HCT116 (cell line): Measurements from ENCODE around the gene RBM19. TPM values are rescaled to one million over a fixed set of nuclear protein-coding genes. Genes with fewer than 3 reads are reported as not detected.

Experiments
- ATAC-seq: fragments of 200-7000 bp; cut with Tn5 transposase; 2 replicates; pipeline ENCODE4 v1.9.1; 2020; ENCODE audit warnings: mild to moderate bottlenecking, moderate library complexity
- BruUV-seq: library from RNA; stranded (reverse); fragments of 400-500 nt; replicated peaks from 2 replicates; lab custom pipeline; 2021; lab: Mats Ljungman, UMichigan
- CTCF ChIA-PET: fragments of 300-600 bp; sonication (Branson Sonifier 250); formaldehyde crosslinking; loops from one replicate; lab custom pipeline; 2021; ENCODE audit warnings: antibody characterized with exemption; lab: Charles Lee
- POLR2A ChIA-PET: fragments of 300-600, 350-600 bp; sonication (Branson Sonifier 250); formaldehyde crosslinking; loops from one replicate; lab custom pipeline; 2021; ENCODE audit warnings: antibody characterized with exemption; lab: Charles Lee
- RAD21 ChIA-PET, 2 experiments: fragments of 300-600 bp; sonication (Branson Sonifier 250); formaldehyde crosslinking; loops; one replicate each; lab custom pipeline; 2023; ENCODE audit warnings: low total read pairs in 2 of 2; ENCODE audit not compliant: uncharacterized antibody in 2 of 2, unreplicated experiment in 2 of 2, low non-redundant PET in 1 of 2; lab: Charles Lee
- DNase-seq: peaks from one replicate; pipeline ENCODE4 v3.0.0-alpha.2; 2010; ENCODE audit warnings: low read depth, low spot score
- H2AFZ ChIP-seq: fragments of 200-600 bp; shearing (Covaris generic), sonication (generic); 2 replicates; pipeline ENCODE4 v1.6.1; 2017; ENCODE audit warnings: low read depth, mixed run types, mixed read lengths, antibody characterized with exemption, low read length; ENCODE audit not compliant: poor library complexity, severe bottlenecking
- H3K27ac ChIP-seq: 2 replicates; pipeline ENCODE4 v1.5.1; 2012; ENCODE audit warnings: low read depth, low read length
- H3K27me3 ChIP-seq: fragments of 200-600 bp; sonication (generic); 2 replicates; pipeline ENCODE4 v1.6.1; 2016; ENCODE audit warnings: mixed run types, low read length, mixed read lengths; ENCODE audit not compliant: insufficient read depth
- H3K36me3 ChIP-seq, 2 experiments: fragments of 200-500 bp in 1 of 2; fragments of 200-600 bp in 1 of 2; sonication (Bioruptor generic) in 1 of 2; sonication (generic) in 1 of 2; 2 replicates each; pipeline versions ENCODE4 v1.5.1 to v1.6.1; 2014 to 2016; ENCODE audit warnings: low read length in 2 of 2, inconsistent platforms in 1 of 2, mixed read lengths in 1 of 2, mixed run types in 1 of 2; ENCODE audit not compliant: insufficient read depth in 2 of 2, control insufficient read depth in 1 of 2
- H3K4me1 ChIP-seq, 2 experiments: fragments of 200-600 bp in 1 of 2; sonication (generic) in 1 of 2; 2 replicates each; pipeline versions ENCODE4 v1.5.1 to v1.6.1; 2012 to 2017; ENCODE audit warnings: low read length in 2 of 2, inconsistent platforms in 1 of 2, mild to moderate bottlenecking in 1 of 2, mixed read lengths in 1 of 2, mixed run types in 1 of 2, moderate library complexity in 1 of 2; ENCODE audit not compliant: insufficient read depth in 2 of 2, control insufficient read depth in 1 of 2
- H3K4me2 ChIP-seq: fragments of 200-600 bp; sonication (generic); 2 replicates; pipeline ENCODE4 v1.6.1; 2017; ENCODE audit warnings: mixed run types, low read length, mixed read lengths
- H3K4me3 ChIP-seq, 2 experiments: fragments of 200-600 bp in 1 of 2; sonication (generic) in 1 of 2; replicated peaks in 1 of 2; 2 replicates each; pipeline ENCODE4 v1.5.1; 2011 to 2016; ENCODE audit warnings: low read length in 2 of 2, control low read depth in 1 of 2, low read depth in 1 of 2, mild to moderate bottlenecking in 1 of 2, mixed read lengths in 1 of 2, mixed run types in 1 of 2
- H3K79me2 ChIP-seq: fragments of 200-600 bp; sonication (generic); 2 replicates; pipeline ENCODE4 v1.6.1; 2017; ENCODE audit warnings: mild to moderate bottlenecking, mixed run types, low read length, moderate library complexity, mixed read lengths; ENCODE audit not compliant: insufficient read depth
- H3K9ac ChIP-seq: fragments of 200-600 bp; sonication (generic); 2 replicates; pipeline ENCODE4 v1.6.1; 2016; ENCODE audit warnings: low read length, mixed read lengths
- H3K9me2 ChIP-seq: fragments of 200-600 bp; sonication (generic), shearing (Covaris generic); 2 replicates; pipeline ENCODE4 v1.6.1; 2017; ENCODE audit warnings: mixed run types, mild to moderate bottlenecking, moderate library complexity; ENCODE audit not compliant: insufficient read depth
- H3K9me3 ChIP-seq, 2 experiments: fragments of 200-500 bp in 1 of 2; fragments of 200-600 bp in 1 of 2; sonication (Bioruptor generic) in 1 of 2; sonication (generic) in 1 of 2; 2 replicates each; pipeline ENCODE4 v1.6.1; 2014 to 2017; ENCODE audit warnings: low read length in 2 of 2, mixed read lengths in 2 of 2, inconsistent platforms in 1 of 2, low read depth in 1 of 2, mild to moderate bottlenecking in 1 of 2, mixed run types in 1 of 2, moderate library complexity in 1 of 2; ENCODE audit not compliant: control insufficient read depth in 1 of 2, insufficient read depth in 1 of 2
- H4K20me1 ChIP-seq: fragments of 200-600 bp; sonication (generic), shearing (Covaris generic); 2 replicates; pipeline ENCODE4 v1.6.1; 2017; ENCODE audit warnings: mixed run types, mild to moderate bottlenecking, moderate library complexity; ENCODE audit not compliant: insufficient read depth
- CEBPB ChIP-seq: IDR thresholded peaks from 2 replicates; pipeline ENCODE4 v1.6.1; 2012; ENCODE audit warnings: low read depth
- EGR1 ChIP-seq: IDR thresholded peaks from 2 replicates; pipeline ENCODE4 v1.6.1; 2012; ENCODE audit warnings: low read depth
- EZH2 ChIP-seq: fragments of 200-600 bp; sonication (generic); IDR thresholded peaks from 2 replicates; pipeline ENCODE4 v1.6.1; 2017; ENCODE audit warnings: antibody characterized with exemption, mixed run types
- EZH2phosphoT487 ChIP-seq: fragments of 200-600 bp; IDR thresholded peaks from 2 replicates; pipeline ENCODE4 v1.6.1; 2018; ENCODE audit warnings: antibody characterized with exemption, borderline replicate concordance
- JUND ChIP-seq: IDR thresholded peaks from 2 replicates; pipeline ENCODE4 v1.6.1; 2012
- MAX ChIP-seq: IDR thresholded peaks from 2 replicates; pipeline ENCODE4 v1.6.1; 2012
- RAD21 ChIP-seq: IDR thresholded peaks from 2 replicates; pipeline ENCODE4 v1.6.1; 2012; ENCODE audit warnings: low read depth, mild to moderate bottlenecking
- SP1 ChIP-seq: IDR thresholded peaks from 2 replicates; pipeline ENCODE4 v1.6.1; 2012; ENCODE audit warnings: low read depth
- YY1 ChIP-seq: IDR thresholded peaks from 2 replicates; pipeline ENCODE4 v1.6.1; 2011; ENCODE audit warnings: low read length, low read depth, moderate library complexity, mild to moderate bottlenecking; ENCODE audit not compliant: insufficient replicate concordance; ENCODE audit errors: extremely low read depth
- ZFX ChIP-seq: fragments of 450-650 bp; IDR thresholded peaks from 2 replicates; pipeline ENCODE4 v1.6.1; 2017
- ZNF274 ChIP-seq: fragments of 200-500 bp; sonication (Bioruptor generic); IDR thresholded peaks from 2 replicates; pipeline ENCODE4 v1.6.1; 2014; ENCODE audit warnings: mild to moderate bottlenecking, low read depth, low read length, inconsistent platforms
- intact Hi-C: fragments of 100-400 bp; cut with micrococcal nuclease; formaldehyde crosslinking; loops from 2 replicates; pipeline ENCODE4 v1.10.0; 2022
- total RNA-seq: library from RNA; stranded (reverse); gene quantifications from one replicate; pipeline ENCODE4 v1.2.1, GENCODE V29; 2021; ENCODE audit not compliant: unreplicated experiment
- TF ChIP-seq, protein P1 (sequence below): IDR thresholded peaks from 2 replicates; pipeline ENCODE4 v1.6.1; 2011; ENCODE audit warnings: mild to moderate bottlenecking, low read length, moderate library complexity; ENCODE audit not compliant: insufficient replicate concordance; ENCODE audit errors: extremely low read depth

RBM19 gene
- total RNA-seq, 1 experiment from 2014 or later = 30.7 TPM

GRCh38 chr12:113961921-113962710, 4.0 kb downstream of the RBM19 start (continued):
- TF ChIP-seq, protein P1, sequence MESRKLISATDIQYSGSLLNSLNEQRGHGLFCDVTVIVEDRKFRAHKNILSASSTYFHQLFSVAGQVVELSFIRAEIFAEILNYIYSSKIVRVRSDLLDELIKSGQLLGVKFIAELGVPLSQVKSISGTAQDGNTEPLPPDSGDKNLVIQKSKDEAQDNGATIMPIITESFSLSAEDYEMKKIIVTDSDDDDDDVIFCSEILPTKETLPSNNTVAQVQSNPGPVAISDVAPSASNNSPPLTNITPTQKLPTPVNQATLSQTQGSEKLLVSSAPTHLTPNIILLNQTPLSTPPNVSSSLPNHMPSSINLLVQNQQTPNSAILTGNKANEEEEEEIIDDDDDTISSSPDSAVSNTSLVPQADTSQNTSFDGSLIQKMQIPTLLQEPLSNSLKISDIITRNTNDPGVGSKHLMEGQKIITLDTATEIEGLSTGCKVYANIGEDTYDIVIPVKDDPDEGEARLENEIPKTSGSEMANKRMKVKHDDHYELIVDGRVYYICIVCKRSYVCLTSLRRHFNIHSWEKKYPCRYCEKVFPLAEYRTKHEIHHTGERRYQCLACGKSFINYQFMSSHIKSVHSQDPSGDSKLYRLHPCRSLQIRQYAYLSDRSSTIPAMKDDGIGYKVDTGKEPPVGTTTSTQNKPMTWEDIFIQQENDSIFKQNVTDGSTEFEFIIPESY = no peak
- TF ChIP-seq EZH2 = no peak
- no peak for TF ChIP-seq EZH2phosphoT487
- no peak for TF ChIP-seq CEBPB
- TF ChIP-seq SP1 = no peak
- TF ChIP-seq YY1 = no peak
- TF ChIP-seq JUND = no peak
- no peak for TF ChIP-seq EGR1

- no peaks in the 10 kb centered on the region for H3K9me3 ChIP-seq
- no peak overlapping the region for H3K9ac ChIP-seq
- H3K36me3 ChIP-seq = peaks cover 24 to 30% of the 10 kb centered on the region in 2 experiments; a peak in 3 of 4 replicates
- POLR2A ChIA-PET = no interaction called here
- no TSS peak for BruUV-seq
- peaks cover 3 to 5% of the 10 kb centered on the region in 2 experiments; a peak in 3 of 4 replicates for H3K4me1 ChIP-seq
- DNase-seq (no peak), ATAC-seq (no peak)
- H3K4me3 ChIP-seq = no peak overlapping the region
- intact Hi-C loops = no loop called here
- H3K27ac ChIP-seq = no peak overlapping the region
- H2AFZ ChIP-seq = no peak overlapping the region
- no peak for TF ChIP-seq YY1
- no peak for TF ChIP-seq MAX
- TF ChIP-seq EZH2 = no peak
- no peak for TF ChIP-seq ZFX
- no peak for TF ChIP-seq RAD21
- no peak for TF ChIP-seq SP1
- TF ChIP-seq ZNF274 = no peak
- no peaks in the 10 kb centered on the region for H3K9me2 ChIP-seq
- H3K79me2 ChIP-seq = peaks cover 21% of the 10 kb centered on the region
- H3K4me2 ChIP-seq = no peak overlapping the region
- no peaks in the 10 kb centered on the region for H3K27me3 ChIP-seq
- no peaks in the 10 kb centered on the region for H4K20me1 ChIP-seq
- CTCF ChIA-PET = no interaction called here
- RAD21 ChIA-PET = no interaction called here
Observed at GRCh38 chr12:113960030-113960429, 6.1 kb downstream of the RBM19 start.
